HCT116 (cell line): ENCODE measurements around the gene MPEG1. TPM values are rescaled to one million over a fixed set of nuclear protein-coding genes. Genes with fewer than 3 reads are reported as not detected.

Experiments
- ATAC-seq: fragments of 200-7000 bp; cut with Tn5 transposase; 2 replicates; pipeline ENCODE4 v1.9.1; 2020; ENCODE audit warnings: mild to moderate bottlenecking, moderate library complexity
- BruUV-seq: library from RNA; stranded (reverse); fragments of 400-500 nt; replicated peaks from 2 replicates; lab custom pipeline; 2021; lab: Mats Ljungman, UMichigan
- CTCF ChIA-PET: fragments of 300-600 bp; sonication (Branson Sonifier 250); formaldehyde crosslinking; loops from one replicate; lab custom pipeline; 2021; ENCODE audit warnings: antibody characterized with exemption; lab: Charles Lee
- POLR2A ChIA-PET: fragments of 300-600, 350-600 bp; sonication (Branson Sonifier 250); formaldehyde crosslinking; loops from one replicate; lab custom pipeline; 2021; ENCODE audit warnings: antibody characterized with exemption; lab: Charles Lee
- RAD21 ChIA-PET, 2 experiments: fragments of 300-600 bp; sonication (Branson Sonifier 250); formaldehyde crosslinking; loops; one replicate each; lab custom pipeline; 2023; ENCODE audit warnings: low total read pairs in 2 of 2; ENCODE audit not compliant: uncharacterized antibody in 2 of 2, unreplicated experiment in 2 of 2, low non-redundant PET in 1 of 2; lab: Charles Lee
- DNase-seq: peaks from one replicate; pipeline ENCODE4 v3.0.0-alpha.2; 2010; ENCODE audit warnings: low read depth, low spot score
- H2AFZ ChIP-seq: fragments of 200-600 bp; shearing (Covaris generic), sonication (generic); 2 replicates; pipeline ENCODE4 v1.6.1; 2017; ENCODE audit warnings: low read depth, mixed run types, mixed read lengths, antibody characterized with exemption, low read length; ENCODE audit not compliant: poor library complexity, severe bottlenecking
- H3K27ac ChIP-seq: 2 replicates; pipeline ENCODE4 v1.5.1; 2012; ENCODE audit warnings: low read depth, low read length
- H3K27me3 ChIP-seq: fragments of 200-600 bp; sonication (generic); 2 replicates; pipeline ENCODE4 v1.6.1; 2016; ENCODE audit warnings: mixed run types, low read length, mixed read lengths; ENCODE audit not compliant: insufficient read depth
- H3K36me3 ChIP-seq, 2 experiments: fragments of 200-500 bp in 1 of 2; fragments of 200-600 bp in 1 of 2; sonication (Bioruptor generic) in 1 of 2; sonication (generic) in 1 of 2; 2 replicates each; pipeline versions ENCODE4 v1.5.1 to v1.6.1; 2014 to 2016; ENCODE audit warnings: low read length in 2 of 2, inconsistent platforms in 1 of 2, mixed read lengths in 1 of 2, mixed run types in 1 of 2; ENCODE audit not compliant: insufficient read depth in 2 of 2, control insufficient read depth in 1 of 2
- H3K4me1 ChIP-seq, 2 experiments: fragments of 200-600 bp in 1 of 2; sonication (generic) in 1 of 2; 2 replicates each; pipeline versions ENCODE4 v1.5.1 to v1.6.1; 2012 to 2017; ENCODE audit warnings: low read length in 2 of 2, inconsistent platforms in 1 of 2, mild to moderate bottlenecking in 1 of 2, mixed read lengths in 1 of 2, mixed run types in 1 of 2, moderate library complexity in 1 of 2; ENCODE audit not compliant: insufficient read depth in 2 of 2, control insufficient read depth in 1 of 2
- H3K4me2 ChIP-seq: fragments of 200-600 bp; sonication (generic); 2 replicates; pipeline ENCODE4 v1.6.1; 2017; ENCODE audit warnings: mixed run types, low read length, mixed read lengths
- H3K4me3 ChIP-seq, 2 experiments: fragments of 200-600 bp in 1 of 2; sonication (generic) in 1 of 2; replicated peaks in 1 of 2; 2 replicates each; pipeline ENCODE4 v1.5.1; 2011 to 2016; ENCODE audit warnings: low read length in 2 of 2, control low read depth in 1 of 2, low read depth in 1 of 2, mild to moderate bottlenecking in 1 of 2, mixed read lengths in 1 of 2, mixed run types in 1 of 2
- H3K79me2 ChIP-seq: fragments of 200-600 bp; sonication (generic); 2 replicates; pipeline ENCODE4 v1.6.1; 2017; ENCODE audit warnings: mild to moderate bottlenecking, mixed run types, low read length, moderate library complexity, mixed read lengths; ENCODE audit not compliant: insufficient read depth
- H3K9ac ChIP-seq: fragments of 200-600 bp; sonication (generic); 2 replicates; pipeline ENCODE4 v1.6.1; 2016; ENCODE audit warnings: low read length, mixed read lengths
- H3K9me2 ChIP-seq: fragments of 200-600 bp; sonication (generic), shearing (Covaris generic); 2 replicates; pipeline ENCODE4 v1.6.1; 2017; ENCODE audit warnings: mixed run types, mild to moderate bottlenecking, moderate library complexity; ENCODE audit not compliant: insufficient read depth
- H3K9me3 ChIP-seq, 2 experiments: fragments of 200-500 bp in 1 of 2; fragments of 200-600 bp in 1 of 2; sonication (Bioruptor generic) in 1 of 2; sonication (generic) in 1 of 2; 2 replicates each; pipeline ENCODE4 v1.6.1; 2014 to 2017; ENCODE audit warnings: low read length in 2 of 2, mixed read lengths in 2 of 2, inconsistent platforms in 1 of 2, low read depth in 1 of 2, mild to moderate bottlenecking in 1 of 2, mixed run types in 1 of 2, moderate library complexity in 1 of 2; ENCODE audit not compliant: control insufficient read depth in 1 of 2, insufficient read depth in 1 of 2
- H4K20me1 ChIP-seq: fragments of 200-600 bp; sonication (generic), shearing (Covaris generic); 2 replicates; pipeline ENCODE4 v1.6.1; 2017; ENCODE audit warnings: mixed run types, mild to moderate bottlenecking, moderate library complexity; ENCODE audit not compliant: insufficient read depth
- CBX3 ChIP-seq: IDR thresholded peaks from 2 replicates; pipeline ENCODE4 v1.6.1; 2012; ENCODE audit warnings: low read depth
- EGR1 ChIP-seq: IDR thresholded peaks from 2 replicates; pipeline ENCODE4 v1.6.1; 2012; ENCODE audit warnings: low read depth
- EZH2 ChIP-seq: fragments of 200-600 bp; sonication (generic); IDR thresholded peaks from 2 replicates; pipeline ENCODE4 v1.6.1; 2017; ENCODE audit warnings: antibody characterized with exemption, mixed run types
- EZH2phosphoT487 ChIP-seq: fragments of 200-600 bp; IDR thresholded peaks from 2 replicates; pipeline ENCODE4 v1.6.1; 2018; ENCODE audit warnings: antibody characterized with exemption, borderline replicate concordance
- JUND ChIP-seq: IDR thresholded peaks from 2 replicates; pipeline ENCODE4 v1.6.1; 2012
- POLR2A ChIP-seq: IDR thresholded peaks from 2 replicates; pipeline ENCODE4 v1.7.0; 2011; ENCODE audit warnings: borderline replicate concordance; ENCODE audit not compliant: insufficient read depth, insufficient read length; ENCODE audit errors: extremely low read depth
- RAD21 ChIP-seq: IDR thresholded peaks from 2 replicates; pipeline ENCODE4 v1.6.1; 2012; ENCODE audit warnings: low read depth, mild to moderate bottlenecking
- SIN3A ChIP-seq: IDR thresholded peaks from 2 replicates; pipeline ENCODE4 v1.6.1; 2012; ENCODE audit warnings: low read depth
- SP1 ChIP-seq: IDR thresholded peaks from 2 replicates; pipeline ENCODE4 v1.6.1; 2012; ENCODE audit warnings: low read depth
- SRF ChIP-seq: IDR thresholded peaks from 2 replicates; pipeline ENCODE4 v1.6.1; 2012; ENCODE audit warnings: low read depth
- YY1 ChIP-seq: IDR thresholded peaks from 2 replicates; pipeline ENCODE4 v1.6.1; 2011; ENCODE audit warnings: low read length, low read depth, moderate library complexity, mild to moderate bottlenecking; ENCODE audit not compliant: insufficient replicate concordance; ENCODE audit errors: extremely low read depth
- ZFX ChIP-seq: fragments of 450-650 bp; IDR thresholded peaks from 2 replicates; pipeline ENCODE4 v1.6.1; 2017
- intact Hi-C: fragments of 100-400 bp; cut with micrococcal nuclease; formaldehyde crosslinking; loops from 2 replicates; pipeline ENCODE4 v1.10.0; 2022
- total RNA-seq: library from RNA; stranded (reverse); gene quantifications from one replicate; pipeline ENCODE4 v1.2.1, GENCODE V29; 2021; ENCODE audit not compliant: unreplicated experiment
- TF ChIP-seq, protein P1 (sequence below), 3 experiments: fragments of 200-600 bp in 1 of 3; sonication (generic) in 1 of 3; IDR thresholded peaks in 2 of 3; conservative IDR thresholded peaks in 1 of 3; 2 replicates each; pipeline ENCODE4 v1.5.1; 2012 to 2017; ENCODE audit warnings: low read depth in 2 of 3, low read length in 2 of 3, antibody characterized with exemption in 1 of 3, borderline replicate concordance in 1 of 3, control low read depth in 1 of 3, mild to moderate bottlenecking in 1 of 3, mixed read lengths in 1 of 3, mixed run types in 1 of 3, moderate library complexity in 1 of 3; ENCODE audit not compliant: insufficient read depth in 1 of 3
- TF ChIP-seq, protein P2 (sequence below): IDR thresholded peaks from 2 replicates; pipeline ENCODE4 v1.6.1; 2012; ENCODE audit warnings: low read depth

Gene MPEG1
- total RNA-seq, 1 experiment from 2014 or later = 0.07 TPM

DNA sequence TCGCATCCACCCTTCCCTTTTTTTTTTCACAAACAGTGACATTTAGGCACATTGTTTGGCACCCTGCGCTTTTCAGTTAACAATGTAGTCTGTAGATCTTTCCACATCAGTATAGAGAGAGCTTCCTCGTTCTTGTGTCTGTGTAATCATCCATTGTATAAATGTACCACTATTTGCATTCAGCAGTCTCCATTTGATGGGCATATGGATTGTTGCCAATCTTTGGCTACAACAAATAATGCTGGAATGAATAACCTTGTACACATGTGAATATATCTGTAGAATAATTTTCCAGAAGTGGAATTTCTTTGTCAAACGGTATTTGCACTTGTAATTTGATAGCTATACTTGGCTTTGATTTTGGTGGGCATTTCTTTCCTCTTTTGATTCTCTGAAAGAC, 17.1 kb downstream of the MPEG1 start:
- Histone ChIP-seq H3K79me2 (no peaks in the 10 kb centered on the region), H3K9me2 (no peaks in the 10 kb centered on the region), H2AFZ (no peak overlapping the region), H3K36me3 (0 out of 4 replicates have a peak, but pooled peaks cover 0 to 2% of the 10 kb centered on the region in 2 experiments), H3K27ac (no peak overlapping the region), H4K20me1 (no peaks in the 10 kb centered on the region), H3K9me3 (no peaks in the 10 kb centered on the region), H3K9ac (no peak overlapping the region), H3K4me1 (no peaks in the 10 kb centered on the region), H3K27me3 (no peaks in the 10 kb centered on the region), H3K4me3 (no peak overlapping the region), H3K4me2 (no peak overlapping the region)
- POLR2A ChIA-PET = no interaction called here
- no TSS peak for BruUV-seq
- CTCF ChIA-PET = interaction anchor here (0.8 to 1.1 kb wide), 2 partner anchors 9 to 13 kb away, joined by 3 to 4 read pairs; no protein-coding TSS in a partner anchor
- no peak for TF ChIP-seq ZFX
- TF ChIP-seq, protein P1, sequence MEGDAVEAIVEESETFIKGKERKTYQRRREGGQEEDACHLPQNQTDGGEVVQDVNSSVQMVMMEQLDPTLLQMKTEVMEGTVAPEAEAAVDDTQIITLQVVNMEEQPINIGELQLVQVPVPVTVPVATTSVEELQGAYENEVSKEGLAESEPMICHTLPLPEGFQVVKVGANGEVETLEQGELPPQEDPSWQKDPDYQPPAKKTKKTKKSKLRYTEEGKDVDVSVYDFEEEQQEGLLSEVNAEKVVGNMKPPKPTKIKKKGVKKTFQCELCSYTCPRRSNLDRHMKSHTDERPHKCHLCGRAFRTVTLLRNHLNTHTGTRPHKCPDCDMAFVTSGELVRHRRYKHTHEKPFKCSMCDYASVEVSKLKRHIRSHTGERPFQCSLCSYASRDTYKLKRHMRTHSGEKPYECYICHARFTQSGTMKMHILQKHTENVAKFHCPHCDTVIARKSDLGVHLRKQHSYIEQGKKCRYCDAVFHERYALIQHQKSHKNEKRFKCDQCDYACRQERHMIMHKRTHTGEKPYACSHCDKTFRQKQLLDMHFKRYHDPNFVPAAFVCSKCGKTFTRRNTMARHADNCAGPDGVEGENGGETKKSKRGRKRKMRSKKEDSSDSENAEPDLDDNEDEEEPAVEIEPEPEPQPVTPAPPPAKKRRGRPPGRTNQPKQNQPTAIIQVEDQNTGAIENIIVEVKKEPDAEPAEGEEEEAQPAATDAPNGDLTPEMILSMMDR (IDR thresholded peaks at IDR 0.05 in 2 of 3, conservative IDR thresholded peaks at IDR 0.05 in 1 of 3; ENCODE audit: borderline replicate concordance in 1 of 3, insufficient read depth in 1 of 3, low read depth in 2 of 3, low read length in 2 of 3) = no peak
- intact Hi-C loops = no loop called here
- RAD21 ChIA-PET = no interaction called here
- DNase-seq = no peak
- no peak for ATAC-seq

DNA sequence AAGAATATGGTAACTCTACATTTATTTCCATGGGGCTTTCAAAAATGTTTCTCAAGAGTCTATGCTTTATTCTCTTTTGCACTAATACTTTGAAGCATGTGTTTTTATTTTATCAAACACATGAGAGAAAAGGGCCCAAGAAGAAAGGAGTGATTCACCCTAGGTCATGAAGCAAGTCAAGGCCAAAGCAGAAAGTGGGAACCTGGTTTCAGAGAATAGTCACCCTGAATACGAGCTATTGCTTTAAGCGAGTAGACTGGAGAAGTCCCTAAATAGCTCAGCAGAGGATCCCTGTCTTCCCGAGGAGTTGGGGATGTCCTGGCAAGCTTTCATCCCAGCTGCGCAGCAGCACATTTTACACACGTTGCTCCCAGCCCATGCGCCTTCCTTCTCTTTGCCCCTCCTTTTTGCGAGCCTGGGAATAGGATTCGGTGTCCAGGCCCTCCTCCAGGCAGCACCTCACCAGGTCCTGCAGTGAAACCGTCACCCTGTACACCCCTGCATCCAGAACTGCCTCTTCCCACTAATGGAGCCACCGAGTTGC, 19.1 kb downstream of the MPEG1 start:
- Histone ChIP-seq H3K9me2 (no peaks in the 10 kb centered on the region), H3K36me3 (0 out of 4 replicates have a peak, but pooled peaks cover 0 to 2% of the 10 kb centered on the region in 2 experiments), H3K4me2 (no peak overlapping the region), H3K9me3 (no peaks in the 10 kb centered on the region), H2AFZ (no peak overlapping the region), H4K20me1 (no peaks in the 10 kb centered on the region), H3K79me2 (no peaks in the 10 kb centered on the region), H3K9ac (no peak overlapping the region), H3K27me3 (no peaks in the 10 kb centered on the region), H3K27ac (no peak overlapping the region), H3K4me3 (no peak overlapping the region), H3K4me1 (no peaks in the 10 kb centered on the region)
- ChIA-PET CTCF (interaction anchor here (1.1 to 1.4 kb wide), 2 partner anchors 12 to 13 kb away, joined by 3 to 4 read pairs; no protein-coding TSS in a partner anchor), RAD21 (no interaction called here), POLR2A (interaction anchor here (1.4 kb wide), 1 partner anchor 9 kb away, joined by 3 read pairs; no protein-coding TSS in a partner anchor)
- ATAC-seq (no peak), DNase-seq (no peak)
- intact Hi-C loops = no loop called here
- BruUV-seq = no TSS peak
- TF ChIP-seq SP1 (no peak), YY1 (no peak), JUND (no peak), EGR1 (no peak), SIN3A (no peak), EZH2phosphoT487 (no peak), SRF (no peak), POLR2A (no peak), CBX3 (no peak), EZH2 (no peak), RAD21 (no peak)
- TF ChIP-seq, protein P2, sequence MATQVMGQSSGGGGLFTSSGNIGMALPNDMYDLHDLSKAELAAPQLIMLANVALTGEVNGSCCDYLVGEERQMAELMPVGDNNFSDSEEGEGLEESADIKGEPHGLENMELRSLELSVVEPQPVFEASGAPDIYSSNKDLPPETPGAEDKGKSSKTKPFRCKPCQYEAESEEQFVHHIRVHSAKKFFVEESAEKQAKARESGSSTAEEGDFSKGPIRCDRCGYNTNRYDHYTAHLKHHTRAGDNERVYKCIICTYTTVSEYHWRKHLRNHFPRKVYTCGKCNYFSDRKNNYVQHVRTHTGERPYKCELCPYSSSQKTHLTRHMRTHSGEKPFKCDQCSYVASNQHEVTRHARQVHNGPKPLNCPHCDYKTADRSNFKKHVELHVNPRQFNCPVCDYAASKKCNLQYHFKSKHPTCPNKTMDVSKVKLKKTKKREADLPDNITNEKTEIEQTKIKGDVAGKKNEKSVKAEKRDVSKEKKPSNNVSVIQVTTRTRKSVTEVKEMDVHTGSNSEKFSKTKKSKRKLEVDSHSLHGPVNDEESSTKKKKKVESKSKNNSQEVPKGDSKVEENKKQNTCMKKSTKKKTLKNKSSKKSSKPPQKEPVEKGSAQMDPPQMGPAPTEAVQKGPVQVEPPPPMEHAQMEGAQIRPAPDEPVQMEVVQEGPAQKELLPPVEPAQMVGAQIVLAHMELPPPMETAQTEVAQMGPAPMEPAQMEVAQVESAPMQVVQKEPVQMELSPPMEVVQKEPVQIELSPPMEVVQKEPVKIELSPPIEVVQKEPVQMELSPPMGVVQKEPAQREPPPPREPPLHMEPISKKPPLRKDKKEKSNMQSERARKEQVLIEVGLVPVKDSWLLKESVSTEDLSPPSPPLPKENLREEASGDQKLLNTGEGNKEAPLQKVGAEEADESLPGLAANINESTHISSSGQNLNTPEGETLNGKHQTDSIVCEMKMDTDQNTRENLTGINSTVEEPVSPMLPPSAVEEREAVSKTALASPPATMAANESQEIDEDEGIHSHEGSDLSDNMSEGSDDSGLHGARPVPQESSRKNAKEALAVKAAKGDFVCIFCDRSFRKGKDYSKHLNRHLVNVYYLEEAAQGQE = no peak
